HCT116 (cell line): ENCODE measurements around the gene DENND11.

Source experiments
- CEBPB ChIP-seq: IDR thresholded peaks from 2 replicates; pipeline ENCODE4 v1.6.1; 2012; ENCODE audit warnings: low read depth
- EGR1 ChIP-seq: IDR thresholded peaks from 2 replicates; pipeline ENCODE4 v1.6.1; 2012; ENCODE audit warnings: low read depth
- EZH2 ChIP-seq: fragments of 200-600 bp; sonication (generic); IDR thresholded peaks from 2 replicates; pipeline ENCODE4 v1.6.1; 2017; ENCODE audit warnings: antibody characterized with exemption, mixed run types
- EZH2phosphoT487 ChIP-seq: fragments of 200-600 bp; IDR thresholded peaks from 2 replicates; pipeline ENCODE4 v1.6.1; 2018; ENCODE audit warnings: antibody characterized with exemption, borderline replicate concordance
- POLR2A ChIP-seq: IDR thresholded peaks from 2 replicates; pipeline ENCODE4 v1.7.0; 2011; ENCODE audit warnings: borderline replicate concordance; ENCODE audit not compliant: insufficient read depth, insufficient read length; ENCODE audit errors: extremely low read depth
- POLR2AphosphoS5 ChIP-seq: IDR thresholded peaks from 2 replicates; pipeline ENCODE4 v1.6.1; 2011; ENCODE audit warnings: mild to moderate bottlenecking, low read depth, low read length, moderate library complexity
- SIN3A ChIP-seq: IDR thresholded peaks from 2 replicates; pipeline ENCODE4 v1.6.1; 2012; ENCODE audit warnings: low read depth
- SRF ChIP-seq: IDR thresholded peaks from 2 replicates; pipeline ENCODE4 v1.6.1; 2012; ENCODE audit warnings: low read depth
- TF ChIP-seq, protein P1 (sequence below), 3 experiments: fragments of 200-600 bp in 1 of 3; sonication (generic) in 1 of 3; IDR thresholded peaks in 2 of 3; conservative IDR thresholded peaks in 1 of 3; 2 replicates each; pipeline ENCODE4 v1.5.1; 2012 to 2017; ENCODE audit warnings: low read depth in 2 of 3, low read length in 2 of 3, antibody characterized with exemption in 1 of 3, borderline replicate concordance in 1 of 3, control low read depth in 1 of 3, mild to moderate bottlenecking in 1 of 3, mixed read lengths in 1 of 3, mixed run types in 1 of 3, moderate library complexity in 1 of 3; ENCODE audit not compliant: insufficient read depth in 1 of 3
- TF ChIP-seq, protein P2 (sequence below): IDR thresholded peaks from 2 replicates; pipeline ENCODE4 v1.6.1; 2012; ENCODE audit warnings: low read depth
- TF ChIP-seq, protein P3 (sequence below): IDR thresholded peaks from 2 replicates; pipeline ENCODE4 v1.6.1; 2012

DNA sequence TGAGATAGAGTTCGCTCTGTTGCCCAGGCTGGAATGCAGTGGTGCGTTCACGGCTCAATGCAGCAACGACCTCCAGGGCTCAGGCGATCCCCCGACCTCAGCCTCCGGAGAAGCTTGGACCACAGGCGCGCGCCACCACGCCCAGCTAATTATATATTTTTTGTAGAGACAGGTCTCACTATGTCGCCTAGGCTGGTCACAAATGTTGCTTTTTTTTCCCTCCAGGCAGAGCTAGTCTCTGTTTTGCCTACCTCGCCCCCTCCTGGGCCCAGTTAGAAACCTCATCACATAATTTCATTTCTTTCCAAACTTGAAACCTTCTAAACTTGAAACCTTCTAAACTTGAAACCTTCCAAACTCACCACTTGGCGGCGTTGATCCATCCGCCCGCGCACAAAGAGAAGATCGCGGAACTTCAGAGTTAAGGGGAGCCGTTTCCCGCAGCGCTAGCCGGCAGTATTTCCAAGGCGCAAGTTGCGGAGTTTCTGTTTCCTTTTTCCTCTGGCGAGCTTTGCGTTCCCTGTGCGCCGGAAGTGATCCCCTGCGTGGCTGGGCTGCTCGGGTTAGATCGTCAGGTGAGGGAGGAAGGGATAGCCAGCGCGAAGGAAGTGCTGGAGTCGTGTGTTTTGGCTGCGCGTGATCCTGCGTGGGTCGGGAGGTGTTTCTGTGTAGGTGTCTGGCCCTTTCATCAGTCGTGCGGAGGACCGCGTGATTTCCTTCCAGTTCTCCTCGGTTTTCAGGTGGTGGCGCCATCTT, 36.0 kb upstream of the DENND11 start, which contains the start of gene SSBP1:
- TF ChIP-seq POLR2AphosphoS5: peak; percentile 92
- TF ChIP-seq, protein P1, sequence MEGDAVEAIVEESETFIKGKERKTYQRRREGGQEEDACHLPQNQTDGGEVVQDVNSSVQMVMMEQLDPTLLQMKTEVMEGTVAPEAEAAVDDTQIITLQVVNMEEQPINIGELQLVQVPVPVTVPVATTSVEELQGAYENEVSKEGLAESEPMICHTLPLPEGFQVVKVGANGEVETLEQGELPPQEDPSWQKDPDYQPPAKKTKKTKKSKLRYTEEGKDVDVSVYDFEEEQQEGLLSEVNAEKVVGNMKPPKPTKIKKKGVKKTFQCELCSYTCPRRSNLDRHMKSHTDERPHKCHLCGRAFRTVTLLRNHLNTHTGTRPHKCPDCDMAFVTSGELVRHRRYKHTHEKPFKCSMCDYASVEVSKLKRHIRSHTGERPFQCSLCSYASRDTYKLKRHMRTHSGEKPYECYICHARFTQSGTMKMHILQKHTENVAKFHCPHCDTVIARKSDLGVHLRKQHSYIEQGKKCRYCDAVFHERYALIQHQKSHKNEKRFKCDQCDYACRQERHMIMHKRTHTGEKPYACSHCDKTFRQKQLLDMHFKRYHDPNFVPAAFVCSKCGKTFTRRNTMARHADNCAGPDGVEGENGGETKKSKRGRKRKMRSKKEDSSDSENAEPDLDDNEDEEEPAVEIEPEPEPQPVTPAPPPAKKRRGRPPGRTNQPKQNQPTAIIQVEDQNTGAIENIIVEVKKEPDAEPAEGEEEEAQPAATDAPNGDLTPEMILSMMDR (IDR thresholded peaks at IDR 0.05 in 2 of 3, conservative IDR thresholded peaks at IDR 0.05 in 1 of 3; ENCODE audit: borderline replicate concordance in 1 of 3, insufficient read depth in 1 of 3, low read depth in 2 of 3, low read length in 2 of 3): peak; percentile 68 to 97 (median 78)
- TF ChIP-seq SRF: peak; percentile 96
- TF ChIP-seq POLR2A: peak; percentile 81
- TF ChIP-seq, protein P2, sequence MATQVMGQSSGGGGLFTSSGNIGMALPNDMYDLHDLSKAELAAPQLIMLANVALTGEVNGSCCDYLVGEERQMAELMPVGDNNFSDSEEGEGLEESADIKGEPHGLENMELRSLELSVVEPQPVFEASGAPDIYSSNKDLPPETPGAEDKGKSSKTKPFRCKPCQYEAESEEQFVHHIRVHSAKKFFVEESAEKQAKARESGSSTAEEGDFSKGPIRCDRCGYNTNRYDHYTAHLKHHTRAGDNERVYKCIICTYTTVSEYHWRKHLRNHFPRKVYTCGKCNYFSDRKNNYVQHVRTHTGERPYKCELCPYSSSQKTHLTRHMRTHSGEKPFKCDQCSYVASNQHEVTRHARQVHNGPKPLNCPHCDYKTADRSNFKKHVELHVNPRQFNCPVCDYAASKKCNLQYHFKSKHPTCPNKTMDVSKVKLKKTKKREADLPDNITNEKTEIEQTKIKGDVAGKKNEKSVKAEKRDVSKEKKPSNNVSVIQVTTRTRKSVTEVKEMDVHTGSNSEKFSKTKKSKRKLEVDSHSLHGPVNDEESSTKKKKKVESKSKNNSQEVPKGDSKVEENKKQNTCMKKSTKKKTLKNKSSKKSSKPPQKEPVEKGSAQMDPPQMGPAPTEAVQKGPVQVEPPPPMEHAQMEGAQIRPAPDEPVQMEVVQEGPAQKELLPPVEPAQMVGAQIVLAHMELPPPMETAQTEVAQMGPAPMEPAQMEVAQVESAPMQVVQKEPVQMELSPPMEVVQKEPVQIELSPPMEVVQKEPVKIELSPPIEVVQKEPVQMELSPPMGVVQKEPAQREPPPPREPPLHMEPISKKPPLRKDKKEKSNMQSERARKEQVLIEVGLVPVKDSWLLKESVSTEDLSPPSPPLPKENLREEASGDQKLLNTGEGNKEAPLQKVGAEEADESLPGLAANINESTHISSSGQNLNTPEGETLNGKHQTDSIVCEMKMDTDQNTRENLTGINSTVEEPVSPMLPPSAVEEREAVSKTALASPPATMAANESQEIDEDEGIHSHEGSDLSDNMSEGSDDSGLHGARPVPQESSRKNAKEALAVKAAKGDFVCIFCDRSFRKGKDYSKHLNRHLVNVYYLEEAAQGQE: no peak
- TF ChIP-seq EGR1: peak; percentile 92
- TF ChIP-seq EZH2phosphoT487: no peak
- TF ChIP-seq EZH2: no peak
- TF ChIP-seq, protein P3, sequence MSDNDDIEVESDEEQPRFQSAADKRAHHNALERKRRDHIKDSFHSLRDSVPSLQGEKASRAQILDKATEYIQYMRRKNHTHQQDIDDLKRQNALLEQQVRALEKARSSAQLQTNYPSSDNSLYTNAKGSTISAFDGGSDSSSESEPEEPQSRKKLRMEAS: peak; percentile 97
- TF ChIP-seq SIN3A: peak; percentile 95; the same call in 1 of the 2 replicates
- peak; percentile 78 for TF ChIP-seq CEBPB
